Fibroblast of skin of scalp (primary cell): ENCODE data around the gene LDHD.
A peak's percentile ranks its signal among the peaks of the same experiment; 100 is the strongest.
"Not testable (repeated sequence)": the region's sequence is repeated elsewhere in the genome, so short reads cannot be mapped to it uniquely, and the experiment has no call there.

ENCODE experiments used
- DNase-seq: peaks from one replicate; pipeline ENCODE4 v3.0.0-alpha.2; 2013

Gene LDHD

GRCh38 chr16:75099075-75099667, 17.4 kb downstream of the LDHD start:
- no peak for DNase-seq

GRCh38 chr16:75097941-75098901, 18.4 kb downstream of the LDHD start:
- no peak for DNase-seq

GRCh38 chr16:75097191-75097761, 19.3 kb downstream of the LDHD start:
- DNase-seq, result no peak

- DNase-seq, result no peak
Measured at GRCh38 chr16:75096656-75097055, 19.9 kb downstream of the LDHD start.

- no peak for DNase-seq
Measured at GRCh38 chr16:75095204-75095621, 21.4 kb downstream of the LDHD start.

GRCh38 chr16:75093598-75094540, 22.7 kb downstream of the LDHD start:
- DNase-seq, result no peak

GRCh38 chr16:75092777-75093176, 23.8 kb downstream of the LDHD start:
- no peak for DNase-seq

- DNase-seq, result peak; percentile 40
Measured at GRCh38 chr16:75091619-75092018, 25.0 kb downstream of the LDHD start.

- DNase-seq, result not testable (repeated sequence)
Measured at GRCh38 chr16:75090899-75091298, 25.7 kb downstream of the LDHD start.

- no peak for DNase-seq
Measured at GRCh38 chr16:75089486-75090202, 26.9 kb downstream of the LDHD start.

- DNase-seq, result no peak
Measured at GRCh38 chr16:75088934-75089333, 27.6 kb downstream of the LDHD start.

- DNase-seq, result no peak
Measured at GRCh38 chr16:75088216-75088615, 28.4 kb downstream of the LDHD start.

- no peak for DNase-seq
Measured at GRCh38 chr16:75087375-75087979, 29.1 kb downstream of the LDHD start.

- no peak for DNase-seq
Measured at GRCh38 chr16:75086688-75087374, 29.7 kb downstream of the LDHD start.

GRCh38 chr16:75086281-75086680, 30.3 kb downstream of the LDHD start:
- no peak for DNase-seq

GRCh38 chr16:75085556-75085955, 31.0 kb downstream of the LDHD start:
- no peak for DNase-seq

- DNase-seq, result no peak
Measured at GRCh38 chr16:75083813-75084212, 32.8 kb downstream of the LDHD start.

GRCh38 chr16:75081179-75081859, 35.3 kb downstream of the LDHD start:
- DNase-seq, result no peak

- peak; percentile 72 for DNase-seq
Measured at GRCh38 chr16:75080205-75081029, 36.2 kb downstream of the LDHD start.
